Measurements from ENCODE around the gene RFXAP. TPM values are rescaled to one million over a fixed set of nuclear protein-coding genes. Genes with fewer than 3 reads are reported as not detected.

The RFXAP gene
- total and polyA plus RNA-seq, 2 experiments from 2014 or later = 1.8 to 2.2 TPM

DNA sequence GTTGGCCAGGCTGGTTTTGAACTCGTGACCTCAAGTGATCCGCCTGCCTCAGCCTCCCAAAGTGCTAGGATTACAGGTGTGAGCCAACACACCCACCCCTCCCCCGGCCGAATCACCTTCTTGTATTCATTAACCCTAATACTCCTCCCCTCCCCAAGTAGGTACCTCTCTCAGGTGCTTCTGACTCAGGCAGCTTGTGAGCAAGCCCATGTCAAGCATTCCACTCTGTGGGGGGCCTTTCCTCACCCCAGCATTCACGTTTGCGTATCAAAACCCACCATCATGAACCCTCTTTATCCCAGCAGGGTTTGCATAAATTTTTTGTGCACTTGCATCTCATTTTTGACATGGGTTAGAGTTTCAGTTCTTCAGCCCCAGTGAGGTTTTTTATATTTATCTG is 23.6 kb upstream of the RFXAP start:
- no peak overlapping the region for H3K4me3 ChIP-seq
- H3K36me3 ChIP-seq (ENCODE audit: low read depth) = no peaks in the 10 kb centered on the region
- DNase-seq = no peak
- H3K9ac ChIP-seq = no peak overlapping the region
- H3K4me2 ChIP-seq (ENCODE audit: unreplicated experiment) = no peak overlapping the region
- H3K9me2 ChIP-seq (ENCODE audit: insufficient read depth) = no peaks in the 10 kb centered on the region
- 56 to 59% methylated on average over 6 of the region's 6 CpGs for WGBS, 2 experiments (ENCODE audit: low coverage in 1 of 2, low lambda C conversion rate in 2 of 2, missing lambda C conversion rate in 2 of 2)
- in situ Hi-C loops (cut with MboI) = no loop called here
- no peaks in the 10 kb centered on the region for H3F3A ChIP-seq (ENCODE audit: insufficient read depth)
- no peak overlapping the region for H2AFZ ChIP-seq
- H4K20me1 ChIP-seq (ENCODE audit: insufficient read depth) = no peaks in the 10 kb centered on the region
- H3K79me2 ChIP-seq (ENCODE audit: insufficient read depth) = no peaks in the 10 kb centered on the region
- H3K27me3 ChIP-seq (replicated peaks; ENCODE audit: insufficient read depth) = no peaks in the 10 kb centered on the region
- no peaks in the 10 kb centered on the region for H3K9me3 ChIP-seq (ENCODE audit: low read depth)
- no peak overlapping the region for H3K27ac ChIP-seq
- TF ChIP-seq EZH2phosphoT487 (IDR thresholded peaks at IDR 0.05; ENCODE audit: insufficient read depth, low read depth) = no peak
- no peak for TF ChIP-seq EZH2 (IDR thresholded peaks at IDR 0.05; ENCODE audit: insufficient read depth, poor library complexity, severe bottlenecking)
- no peaks in the 10 kb centered on the region for H3K4me1 ChIP-seq (ENCODE audit: insufficient read depth)

DNA sequence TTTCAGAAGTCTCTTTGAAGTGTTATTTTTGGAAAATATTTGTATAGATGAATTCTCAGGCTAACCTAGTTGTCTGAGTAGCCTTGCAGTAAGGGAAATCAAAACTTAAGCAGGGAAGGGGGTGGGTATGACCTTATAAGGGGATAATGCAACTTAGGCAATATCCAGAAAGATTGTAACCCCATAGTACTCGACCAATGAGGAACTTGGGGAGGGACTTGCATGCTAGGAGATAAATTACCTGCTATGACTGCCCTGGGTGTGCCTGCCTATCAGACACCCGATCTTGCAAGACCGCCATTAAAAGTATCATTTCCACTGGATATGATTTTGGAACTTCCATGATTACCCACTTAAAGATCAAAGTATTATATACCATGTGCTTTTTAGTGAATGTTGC is 23.0 kb upstream of the RFXAP start:
- Histone ChIP-seq H3K27me3 (replicated peaks; ENCODE audit: insufficient read depth) (no peaks in the 10 kb centered on the region), H2AFZ (no peak overlapping the region), H3K27ac (no peak overlapping the region), H3K36me3 (ENCODE audit: low read depth) (no peaks in the 10 kb centered on the region), H3K9me2 (ENCODE audit: insufficient read depth) (no peaks in the 10 kb centered on the region), H3K9ac (no peak overlapping the region), H3K4me2 (ENCODE audit: unreplicated experiment) (no peak overlapping the region), H3K4me3 (no peak overlapping the region), H3K79me2 (ENCODE audit: insufficient read depth) (no peaks in the 10 kb centered on the region), H3K4me1 (ENCODE audit: insufficient read depth) (no peaks in the 10 kb centered on the region), H4K20me1 (ENCODE audit: insufficient read depth) (no peaks in the 10 kb centered on the region), H3F3A (ENCODE audit: insufficient read depth) (no peaks in the 10 kb centered on the region), H3K9me3 (ENCODE audit: low read depth) (no peaks in the 10 kb centered on the region)
- in situ Hi-C loops (cut with MboI) = no loop called here
- no peak for TF ChIP-seq EZH2phosphoT487 (IDR thresholded peaks at IDR 0.05; ENCODE audit: insufficient read depth, low read depth)
- no peak for TF ChIP-seq EZH2 (IDR thresholded peaks at IDR 0.05; ENCODE audit: insufficient read depth, poor library complexity, severe bottlenecking)
- DNase-seq = no peak
- 64 to 65% methylated on average over 3 of the region's 3 CpGs for WGBS, 2 experiments (ENCODE audit: low coverage in 1 of 2, low lambda C conversion rate in 2 of 2, missing lambda C conversion rate in 2 of 2)

DNA sequence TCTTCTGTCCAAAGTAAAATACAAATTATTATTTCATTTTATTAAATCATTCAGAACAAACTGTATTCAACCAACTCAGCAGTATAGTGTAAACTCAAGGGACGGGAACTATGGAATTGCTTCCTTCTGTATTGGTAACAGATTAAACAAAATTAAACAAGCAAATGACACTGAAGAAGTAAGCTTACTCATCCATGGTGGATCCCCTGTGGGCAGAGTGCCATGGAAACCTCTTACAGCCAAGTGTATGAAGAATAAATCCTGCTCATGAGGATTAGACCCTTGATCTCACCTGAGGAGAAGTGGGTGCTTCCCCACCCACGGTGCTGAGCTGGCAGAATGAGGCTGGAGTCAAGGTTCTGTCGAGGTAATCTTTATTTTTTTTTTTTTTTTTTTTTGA is 18.0 kb upstream of the RFXAP start:
- no peak overlapping the region for H3K4me3 ChIP-seq
- TF ChIP-seq EZH2phosphoT487 (IDR thresholded peaks at IDR 0.05; ENCODE audit: insufficient read depth, low read depth) (no peak), EZH2 (IDR thresholded peaks at IDR 0.05; ENCODE audit: insufficient read depth, poor library complexity, severe bottlenecking) (no peak)
- H2AFZ ChIP-seq = no peak overlapping the region
- no peaks in the 10 kb centered on the region for H3F3A ChIP-seq (ENCODE audit: insufficient read depth)
- no peak overlapping the region for H3K27ac ChIP-seq
- no peaks in the 10 kb centered on the region for H3K27me3 ChIP-seq (replicated peaks; ENCODE audit: insufficient read depth)
- no peaks in the 10 kb centered on the region for H3K36me3 ChIP-seq (ENCODE audit: low read depth)
- in situ Hi-C loops (cut with MboI) = no loop called here
- no peaks in the 10 kb centered on the region for H3K4me1 ChIP-seq (ENCODE audit: insufficient read depth)
- no peaks in the 10 kb centered on the region for H3K79me2 ChIP-seq (ENCODE audit: insufficient read depth)
- no peaks in the 10 kb centered on the region for H3K9me2 ChIP-seq (ENCODE audit: insufficient read depth)
- H4K20me1 ChIP-seq (ENCODE audit: insufficient read depth) = no peaks in the 10 kb centered on the region
- no peak overlapping the region for H3K4me2 ChIP-seq (ENCODE audit: unreplicated experiment)
- H3K9me3 ChIP-seq (ENCODE audit: low read depth) = no peaks in the 10 kb centered on the region
- 41 to 49% methylated on average over 3 of the region's 3 CpGs for WGBS, 2 experiments (ENCODE audit: low coverage in 1 of 2, low lambda C conversion rate in 2 of 2, missing lambda C conversion rate in 2 of 2)
- no peak overlapping the region for H3K9ac ChIP-seq
- no peak for DNase-seq

DNA sequence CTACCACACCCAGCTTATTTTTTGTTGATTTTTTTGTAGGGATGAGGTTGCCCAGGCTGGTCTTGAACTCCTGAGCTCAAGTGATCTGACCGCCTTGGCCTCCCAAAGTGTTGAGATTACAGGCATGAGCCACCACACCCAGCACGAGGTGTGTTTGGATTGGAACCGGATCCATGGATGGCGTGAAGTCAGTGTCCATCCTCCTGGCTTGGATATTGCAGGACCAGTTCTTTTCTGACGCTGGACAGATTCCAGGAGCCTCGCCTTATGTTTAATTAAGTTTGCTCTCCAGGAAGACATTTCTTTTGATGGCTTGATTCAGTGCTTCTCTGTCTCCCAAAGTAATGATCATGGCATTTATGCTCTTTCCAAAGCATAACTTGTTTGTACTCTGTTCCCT is 14.4 kb upstream of the RFXAP start:
- no peaks in the 10 kb centered on the region for H3K9me3 ChIP-seq (ENCODE audit: low read depth)
- in situ Hi-C loops (cut with MboI) = no loop called here
- H3K9ac ChIP-seq = no peak overlapping the region
- DNase-seq = no peak
- WGBS, 2 experiments (ENCODE audit: low coverage in 1 of 2, low lambda C conversion rate in 2 of 2, missing lambda C conversion rate in 2 of 2) = 59 to 63% methylated on average over 6 of the region's 6 CpGs
- no peak overlapping the region for H3K27ac ChIP-seq
- H3K27me3 ChIP-seq (replicated peaks; ENCODE audit: insufficient read depth) = no peaks in the 10 kb centered on the region
- no peak overlapping the region for H3K4me2 ChIP-seq (ENCODE audit: unreplicated experiment)
- no peaks in the 10 kb centered on the region for H3K79me2 ChIP-seq (ENCODE audit: insufficient read depth)
- H3K9me2 ChIP-seq (ENCODE audit: insufficient read depth) = no peaks in the 10 kb centered on the region
- TF ChIP-seq EZH2phosphoT487 (IDR thresholded peaks at IDR 0.05; ENCODE audit: insufficient read depth, low read depth) (no peak), EZH2 (IDR thresholded peaks at IDR 0.05; ENCODE audit: insufficient read depth, poor library complexity, severe bottlenecking) (no peak)
- H4K20me1 ChIP-seq (ENCODE audit: insufficient read depth) = no peaks in the 10 kb centered on the region
- H3K36me3 ChIP-seq (ENCODE audit: low read depth) = no peaks in the 10 kb centered on the region
- H3F3A ChIP-seq (ENCODE audit: insufficient read depth) = no peaks in the 10 kb centered on the region
- no peaks in the 10 kb centered on the region for H3K4me1 ChIP-seq (ENCODE audit: insufficient read depth)
- no peak overlapping the region for H2AFZ ChIP-seq
- H3K4me3 ChIP-seq = no peak overlapping the region

DNA sequence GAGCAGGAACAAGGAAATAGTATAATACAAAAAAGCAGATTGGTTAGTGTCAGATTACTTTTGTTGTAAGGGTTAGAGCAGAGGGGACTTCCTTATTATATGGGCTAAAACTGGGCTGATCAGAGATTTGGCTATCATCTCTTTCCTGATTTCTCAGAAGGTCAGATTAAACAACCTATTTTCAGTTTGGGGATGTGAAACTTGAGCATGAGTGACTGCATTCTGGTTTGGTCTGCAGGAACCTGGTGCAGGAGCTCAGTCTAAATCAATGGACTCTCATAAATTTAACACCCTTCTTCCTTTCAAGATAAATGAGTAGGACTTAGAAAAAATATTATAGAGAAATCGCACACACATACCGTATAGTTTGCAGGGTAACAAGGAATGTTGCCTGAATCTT is 12.9 kb upstream of the RFXAP start:
- Histone ChIP-seq H3K9me3 (ENCODE audit: low read depth) (no peaks in the 10 kb centered on the region), H3K9ac (no peak overlapping the region), H3F3A (ENCODE audit: insufficient read depth) (no peaks in the 10 kb centered on the region), H3K4me1 (ENCODE audit: insufficient read depth) (no peaks in the 10 kb centered on the region), H3K27ac (no peak overlapping the region), H2AFZ (no peak overlapping the region), H3K79me2 (ENCODE audit: insufficient read depth) (no peaks in the 10 kb centered on the region), H3K27me3 (replicated peaks; ENCODE audit: insufficient read depth) (no peaks in the 10 kb centered on the region), H3K4me2 (ENCODE audit: unreplicated experiment) (no peak overlapping the region), H4K20me1 (ENCODE audit: insufficient read depth) (no peaks in the 10 kb centered on the region), H3K36me3 (ENCODE audit: low read depth) (no peaks in the 10 kb centered on the region), H3K9me2 (ENCODE audit: insufficient read depth) (no peaks in the 10 kb centered on the region), H3K4me3 (no peak overlapping the region)
- 65 to 74% methylated on average over 2 of the region's 2 CpGs for WGBS, 2 experiments (ENCODE audit: low coverage in 1 of 2, low lambda C conversion rate in 2 of 2, missing lambda C conversion rate in 2 of 2)
- TF ChIP-seq EZH2phosphoT487 (IDR thresholded peaks at IDR 0.05; ENCODE audit: insufficient read depth, low read depth) = no peak
- TF ChIP-seq EZH2 (IDR thresholded peaks at IDR 0.05; ENCODE audit: insufficient read depth, poor library complexity, severe bottlenecking) = no peak
- in situ Hi-C loops (cut with MboI) = no loop called here
- no peak for DNase-seq

Measured in GM23248 (cell line).